ENCODE results near the gene RHOG. TPM values are rescaled to one million over a fixed set of nuclear protein-coding genes. Genes with fewer than 3 reads are reported as not detected.

The RHOG gene
- total RNA-seq, 1 experiment from 2014 or later = 62.5 TPM

Other genes with a start within 250 kb of the RHOG start
- gene ART5, start 199.0 kb downstream of the RHOG start, total RNA-seq (2014; rRNA removed; shearing (Covaris generic)) = 0.33 TPM in 1 of 2 replicates, not detected in the other
- gene ART1, start 195.8 kb downstream of the RHOG start, total RNA-seq (2014; rRNA removed; shearing (Covaris generic)) = not detected in 2 replicates
- gene CHRNA10, start 169.6 kb downstream of the RHOG start, total RNA-seq (2014; rRNA removed; shearing (Covaris generic)) = 0.18 and 0.91 TPM in 2 replicates
- gene NUP98, start 43.4 kb downstream of the RHOG start, total RNA-seq (2014; rRNA removed; shearing (Covaris generic)) = 93.9 and 101 TPM in 2 replicates
- gene PGAP2, start 32.4 kb downstream of the RHOG start, total RNA-seq (2014; rRNA removed; shearing (Covaris generic)) = 8.2 and 14.0 TPM in 2 replicates
- gene STIM1, start 14.7 kb upstream of the RHOG start, total RNA-seq (2014; rRNA removed; shearing (Covaris generic)) = 22.1 and 22.7 TPM in 2 replicates